HCEC 1CT (cell line): ENCODE results near the gene OR2T6.
"Not testable (repeated sequence)": the region's sequence is repeated elsewhere in the genome, so short reads cannot be mapped to it uniquely, and the experiment has no call there.

Experiments used
- DNase-seq: peaks from one replicate; pipeline ENCODE4 v3.0.0-alpha.2; 2017

OR2T6 gene

DNA sequence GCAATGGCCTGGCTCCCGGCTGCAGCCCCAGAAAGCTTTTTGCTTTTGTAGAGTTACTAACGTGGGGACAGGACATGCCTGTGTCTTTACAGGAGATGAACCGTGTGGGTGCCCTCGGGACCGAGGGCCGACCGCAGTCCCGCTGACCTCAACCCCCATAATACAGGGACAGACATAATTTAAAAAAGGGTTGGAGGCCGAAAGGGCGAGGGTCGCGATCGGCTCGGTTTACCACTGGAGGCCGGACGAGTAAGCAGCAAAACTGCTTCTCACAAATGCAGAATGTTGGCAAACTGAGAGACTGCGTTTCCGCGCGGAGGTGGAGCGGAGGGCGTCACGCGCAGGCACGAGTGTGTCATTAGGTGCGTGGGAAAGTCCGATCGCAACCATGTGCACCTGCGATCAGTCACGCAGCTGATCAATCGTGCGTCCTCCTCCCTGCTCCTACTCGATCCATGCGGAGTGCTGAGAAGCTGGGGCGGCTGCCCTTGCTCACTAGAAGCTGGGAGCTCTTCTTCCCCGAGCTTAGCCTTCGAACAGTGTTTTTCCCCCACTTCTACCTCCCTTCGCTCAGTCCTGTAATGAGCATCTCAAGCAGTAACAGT is 58.4 kb downstream of the OR2T6 start:
- not testable (repeated sequence) for DNase-seq

DNA sequence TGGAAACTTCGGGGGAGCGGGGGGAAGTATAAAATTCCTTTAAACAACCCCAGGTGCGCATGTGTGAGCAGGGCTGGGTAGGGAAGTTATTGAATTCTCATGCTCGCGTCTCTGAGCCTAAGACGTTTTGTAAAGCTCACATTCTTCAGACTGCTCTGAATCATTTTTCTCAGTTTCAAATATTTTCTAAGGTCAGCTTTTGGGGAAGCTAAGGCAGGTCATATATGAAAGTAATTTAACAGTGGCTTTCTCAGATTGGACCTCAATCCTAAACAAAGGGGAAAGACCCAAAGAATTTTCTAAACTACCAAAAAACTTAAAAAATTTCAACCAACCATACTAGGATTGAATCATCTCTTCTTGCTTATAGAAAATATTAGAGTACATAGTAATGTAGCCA is 59.4 kb downstream of the OR2T6 start:
- DNase-seq: not testable (repeated sequence)

DNA sequence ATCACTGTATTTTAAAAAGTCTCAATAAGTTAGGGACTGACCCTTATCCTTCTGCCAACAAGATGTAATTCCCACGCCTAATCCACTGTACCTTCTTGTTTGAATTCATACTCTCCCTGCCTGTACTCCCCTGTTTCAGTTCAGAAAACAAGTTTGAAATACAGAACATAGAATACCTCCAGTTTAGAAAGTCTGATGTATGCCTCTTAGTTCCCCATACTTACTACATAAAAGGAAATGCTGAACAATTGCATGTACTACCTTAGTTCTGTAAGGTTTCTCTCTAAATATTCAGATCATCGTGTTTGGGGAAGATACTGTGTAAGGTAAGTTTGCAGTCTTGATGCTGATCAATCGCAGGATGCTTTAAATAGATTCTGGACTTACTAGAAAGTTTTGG is 60.8 kb downstream of the OR2T6 start:
- not testable (repeated sequence) for DNase-seq

DNA sequence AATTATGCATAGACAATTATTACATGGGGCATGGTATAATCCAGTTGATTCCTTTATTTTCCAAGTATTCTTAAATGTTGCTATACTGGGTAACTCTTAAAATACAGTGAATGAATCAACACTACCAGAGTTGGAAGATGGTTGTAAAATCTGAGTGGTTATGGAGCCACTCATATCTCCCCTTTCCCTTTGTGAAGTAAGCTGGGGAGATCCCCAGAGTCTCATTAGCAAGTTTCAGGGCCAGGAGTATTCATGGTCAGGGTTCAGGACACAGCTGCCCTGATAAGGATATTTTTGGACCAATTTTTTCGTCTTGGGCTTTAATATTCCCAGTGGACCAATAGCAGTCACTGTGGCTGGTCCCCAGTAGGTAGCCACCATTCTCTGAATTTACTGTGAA is 63.1 kb downstream of the OR2T6 start:
- not testable (repeated sequence) for DNase-seq

DNA sequence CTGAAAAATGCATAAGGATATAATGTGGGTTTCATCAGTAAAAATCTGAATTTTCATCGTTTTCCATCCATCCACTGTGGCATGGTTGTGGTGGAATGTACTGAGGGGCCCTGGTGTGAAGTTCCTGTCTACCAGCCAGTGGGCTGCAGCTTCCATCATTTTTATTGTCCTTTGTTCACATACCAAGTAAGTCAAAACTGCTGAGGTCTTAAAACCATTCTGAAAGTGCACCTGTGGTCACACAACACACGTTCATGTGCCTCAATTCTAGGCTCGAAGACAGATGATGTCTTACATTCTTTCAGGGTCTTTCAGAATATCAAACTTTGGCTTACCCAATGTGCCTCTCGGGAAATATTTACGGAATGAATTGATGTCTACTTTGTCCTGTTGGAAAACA is 63.7 kb downstream of the OR2T6 start:
- not testable (repeated sequence) for DNase-seq
